ENCODE data around the gene ARL2.

Gene ARL2

DNA sequence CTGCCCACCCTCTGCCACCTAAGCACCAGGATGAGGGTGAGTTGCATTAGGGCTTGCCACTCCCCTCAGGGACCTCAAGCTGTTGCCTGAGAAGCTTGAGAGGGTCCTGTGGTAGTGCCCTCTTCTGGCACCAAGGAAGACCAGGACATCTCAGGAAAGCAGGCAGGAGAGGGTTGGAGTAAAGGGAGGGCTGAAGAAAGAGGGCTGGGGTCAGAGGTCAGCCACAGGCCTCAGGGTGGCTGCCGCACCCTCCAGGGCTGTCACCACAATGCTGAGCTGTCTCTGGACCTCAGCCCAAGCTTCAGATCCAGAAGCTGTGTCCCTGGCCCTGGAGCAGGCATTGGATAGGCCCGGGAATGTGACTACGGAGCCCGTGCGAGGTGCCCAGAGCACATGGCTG lies 31.1 kb downstream of the ARL2 start:
- in situ Hi-C loops (cut with MboI; ENCODE audit: low sequenced_read_pairs): no loop called here

DNA sequence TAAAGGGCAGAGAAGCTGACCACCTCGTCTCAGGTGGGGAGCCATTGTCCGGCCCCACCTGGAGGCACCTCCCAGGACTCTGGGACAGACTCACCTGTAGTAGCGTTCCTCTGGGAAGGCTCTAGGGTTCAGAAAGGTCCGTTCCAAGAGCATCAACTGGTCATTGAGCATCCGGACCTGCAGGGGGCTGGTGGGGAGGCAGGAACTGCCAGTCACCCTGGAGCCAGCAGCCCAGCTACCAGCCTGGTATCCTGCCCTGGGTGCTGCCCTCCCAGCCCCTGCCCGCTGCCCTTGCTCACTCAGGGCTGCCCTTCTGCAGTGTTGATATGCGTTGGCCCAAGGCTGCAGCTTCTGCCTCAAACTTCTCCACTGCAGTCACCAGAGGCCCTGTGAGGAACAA lies 31.8 kb downstream of the ARL2 start:
- in situ Hi-C loops (cut with MboI; ENCODE audit: low sequenced_read_pairs): no loop called here

DNA sequence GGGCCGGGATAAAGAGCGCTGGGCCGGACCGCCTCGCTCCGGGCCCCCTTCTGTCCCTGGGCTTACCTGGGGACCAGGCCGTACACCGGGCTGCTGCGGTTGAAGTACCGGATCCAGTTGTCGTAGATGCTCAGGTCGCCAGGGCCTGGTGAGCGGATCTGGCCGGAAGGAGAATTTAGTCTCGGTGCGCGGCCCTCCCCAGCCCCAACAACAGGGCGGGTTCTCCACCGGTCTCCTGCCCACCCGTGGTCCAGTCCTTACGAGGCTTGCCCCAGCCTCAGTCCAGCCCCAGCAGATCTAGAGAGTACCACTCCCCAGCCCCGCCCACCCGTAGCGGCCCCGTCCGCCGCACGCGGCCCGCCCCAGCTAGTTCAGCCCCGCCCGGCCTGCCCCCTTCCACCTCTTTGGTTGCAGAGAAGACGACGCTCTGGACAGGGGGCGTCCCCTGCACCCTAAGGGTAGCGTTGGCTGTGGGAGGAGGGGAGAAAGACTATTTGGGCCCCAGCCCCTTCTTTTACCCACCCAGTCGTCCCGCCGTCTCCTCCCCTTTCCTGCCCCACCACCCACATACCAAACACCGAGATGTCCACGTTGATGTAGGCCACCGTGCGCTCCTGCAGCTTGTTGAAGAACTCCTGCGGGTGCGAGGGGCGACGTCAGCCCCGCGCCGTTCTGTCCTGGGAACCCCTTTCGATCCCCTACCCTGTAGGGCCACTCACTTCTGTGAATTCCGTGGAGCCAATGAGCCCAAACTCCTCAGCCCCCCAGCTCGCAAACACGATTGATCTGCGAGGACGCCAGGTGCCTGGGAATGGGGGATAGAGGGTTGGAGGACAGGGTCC lies 33.8 kb downstream of the ARL2 start:
- in situ Hi-C loops (cut with MboI; ENCODE audit: low sequenced_read_pairs): no loop called here

DNA sequence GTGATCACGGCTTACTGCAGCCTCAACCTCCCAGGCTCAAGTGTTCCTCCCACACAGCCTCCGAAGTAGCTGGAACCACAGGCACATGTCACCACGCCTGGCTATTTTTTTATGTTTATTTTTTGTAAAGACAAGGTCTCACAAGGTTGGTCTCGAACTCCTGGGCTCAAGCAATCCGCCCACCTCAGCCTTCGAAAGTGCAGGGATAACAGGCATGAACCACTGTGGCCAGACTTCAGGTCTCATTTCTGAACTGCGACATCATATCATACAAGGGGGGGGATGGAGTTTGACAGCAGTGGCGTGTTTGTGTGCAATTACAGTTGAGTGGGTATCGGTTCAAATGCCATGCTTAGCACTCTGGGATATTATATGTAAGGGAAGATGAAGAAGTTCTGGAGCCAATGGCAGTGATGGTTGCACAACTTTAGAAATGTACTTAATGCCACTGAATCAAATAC lies 37.5 kb downstream of the ARL2 start:
- in situ Hi-C loops (cut with MboI; ENCODE audit: low sequenced_read_pairs): no loop called here

DNA sequence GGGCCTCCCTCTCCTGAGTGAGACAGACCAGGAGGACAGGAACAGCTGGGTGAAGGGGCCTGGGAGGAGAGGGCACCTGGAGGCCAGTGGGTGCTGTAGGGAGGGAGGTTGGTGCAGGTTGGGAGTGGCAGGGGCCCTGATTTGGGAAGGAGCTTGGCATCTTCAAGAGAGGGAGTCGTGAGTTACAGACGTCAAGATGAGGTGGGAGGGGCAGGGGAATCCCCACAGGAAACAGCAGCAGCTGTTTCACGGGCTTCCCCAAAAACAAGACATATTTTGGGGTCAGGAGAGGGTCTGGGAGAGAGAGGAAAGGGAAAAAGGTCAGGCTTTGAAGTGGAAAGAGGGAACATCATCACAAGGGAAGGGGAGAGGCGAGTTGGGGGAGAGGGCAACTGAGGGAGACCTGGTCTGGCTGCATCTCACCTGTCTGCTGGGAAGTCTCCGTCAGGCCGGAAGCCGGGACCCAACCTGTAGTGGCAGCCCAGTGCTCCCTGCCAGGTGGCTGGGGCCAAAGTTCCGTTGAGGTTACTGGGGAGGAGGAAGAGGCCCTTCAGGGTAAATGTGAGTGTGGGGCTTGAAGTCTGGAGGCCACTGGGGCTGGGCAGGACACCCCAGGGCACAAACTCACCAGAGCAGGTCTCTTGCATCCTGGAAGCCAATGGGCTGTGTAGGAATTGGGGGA lies 40.0 kb downstream of the ARL2 start:
- in situ Hi-C loops (cut with MboI; ENCODE audit: low sequenced_read_pairs): no loop called here

DNA sequence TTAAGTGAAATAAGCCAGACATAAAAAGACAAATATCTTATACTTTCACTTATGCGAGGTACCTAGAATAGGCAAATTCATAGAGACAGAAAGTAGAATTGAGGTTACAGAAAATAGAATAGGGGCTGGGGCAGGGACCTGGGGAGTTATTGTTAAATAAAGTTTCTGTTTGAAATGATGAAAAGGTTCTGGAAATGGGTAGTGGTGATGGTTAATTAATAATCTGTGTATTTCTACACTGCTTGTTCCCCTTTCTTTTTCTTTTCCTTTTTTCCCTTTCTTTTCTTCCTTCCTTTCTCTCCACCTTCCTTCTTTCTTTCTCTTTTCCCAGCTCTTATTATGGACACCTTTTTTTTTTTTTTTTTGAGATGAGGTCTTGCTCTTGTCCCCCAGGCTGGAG lies 41.6 kb downstream of the ARL2 start:
- in situ Hi-C loops (cut with MboI; ENCODE audit: low sequenced_read_pairs): no loop called here

DNA sequence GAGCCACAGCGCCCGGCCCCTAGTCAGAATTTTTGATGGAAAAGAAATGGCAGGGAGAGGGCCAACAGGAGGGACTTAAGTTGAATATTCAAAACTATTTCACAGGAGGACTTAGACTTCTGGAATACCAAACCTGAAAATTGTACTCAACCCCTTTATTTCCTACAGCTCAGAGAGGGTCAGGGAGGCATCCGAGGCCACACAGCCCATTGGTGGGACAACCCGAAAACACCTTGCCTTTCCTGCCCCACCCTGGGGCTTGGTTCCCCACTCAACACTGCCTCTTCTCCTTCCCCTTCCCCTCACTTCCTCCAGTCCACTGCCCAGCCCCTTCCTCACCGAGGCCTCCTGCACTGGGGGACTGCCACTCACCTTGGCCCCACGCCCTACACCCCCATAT lies 43.0 kb downstream of the ARL2 start:
- in situ Hi-C loops (cut with MboI; ENCODE audit: low sequenced_read_pairs): no loop called here

DNA sequence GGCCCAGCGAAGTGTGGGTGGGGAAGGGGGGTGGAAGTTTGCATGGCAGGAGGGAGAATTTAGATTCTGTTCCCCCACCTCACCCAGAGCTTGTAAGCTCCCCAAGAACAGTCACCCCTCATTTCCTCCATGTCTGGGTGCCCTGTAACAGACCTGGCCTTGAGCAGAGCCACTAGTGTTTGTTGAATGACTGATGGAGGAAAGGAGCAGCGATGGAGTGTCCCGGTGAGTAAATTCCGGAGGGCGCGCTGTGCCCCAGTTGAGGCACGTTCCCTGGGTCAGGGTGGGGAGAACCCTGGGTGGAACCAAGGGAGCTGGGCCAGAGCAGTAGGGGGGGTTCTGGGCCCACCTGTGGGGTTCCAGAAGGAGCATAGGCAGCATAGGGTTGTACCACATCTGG lies 43.6 kb downstream of the ARL2 start:
- in situ Hi-C loops (cut with MboI; ENCODE audit: low sequenced_read_pairs): no loop called here

DNA sequence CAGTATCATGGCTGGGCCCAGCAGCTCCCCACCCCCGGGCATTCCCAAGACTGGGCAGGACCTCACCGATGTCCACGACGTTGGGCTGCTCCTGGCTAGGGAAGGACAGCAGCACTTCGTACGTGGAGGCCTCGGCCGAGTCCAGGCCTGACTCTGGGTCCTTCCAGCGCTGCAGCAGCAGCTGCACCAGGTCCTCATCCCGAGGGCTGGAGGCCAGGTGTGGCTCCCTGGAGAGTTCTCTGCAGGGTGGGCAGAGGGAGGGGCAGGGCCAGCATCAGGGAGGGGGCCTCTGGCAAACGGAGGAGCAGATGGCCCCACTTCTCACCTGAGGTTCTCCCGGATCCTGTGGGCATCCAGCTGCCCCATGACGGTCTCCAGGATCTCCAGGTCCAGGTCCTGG lies 44.1 kb downstream of the ARL2 start:
- in situ Hi-C loops (cut with MboI; ENCODE audit: low sequenced_read_pairs): no loop called here

DNA sequence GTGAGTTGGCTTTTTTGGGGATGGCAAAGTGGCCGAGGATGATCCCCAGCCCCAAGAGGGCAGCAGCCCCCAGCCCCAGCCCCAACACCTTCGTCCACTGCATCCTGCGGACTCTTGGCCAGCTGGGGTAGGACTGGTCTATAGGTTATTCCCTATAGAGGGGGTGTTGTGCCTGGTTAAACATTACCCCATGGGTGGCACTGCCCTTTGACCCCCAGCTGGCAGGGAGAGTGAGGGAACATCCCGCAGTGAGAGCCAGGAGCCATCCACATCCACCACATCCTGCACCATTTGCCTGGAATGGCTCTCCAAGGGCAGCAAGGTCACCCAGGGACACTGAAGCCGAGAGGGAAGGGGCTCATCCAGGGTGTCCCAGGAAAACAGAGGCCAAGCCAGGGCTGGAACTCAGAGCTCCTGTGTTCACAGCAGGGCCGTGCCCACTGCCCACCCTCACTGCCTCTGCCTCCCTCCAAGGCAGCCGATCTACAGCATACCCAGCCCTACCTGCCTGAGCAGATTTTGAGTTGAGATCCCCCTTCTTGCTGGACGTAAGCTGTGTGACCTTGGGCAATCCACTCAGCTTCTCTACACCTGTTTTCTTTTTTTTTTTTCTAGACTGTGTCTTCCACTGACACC lies 44.6 kb downstream of the ARL2 start, which contains the start of gene NAALADL1:
Gene NAALADL1, minus strand, starts transcription at position 135 of the 636 bp plus-strand sequence. Its CDS starts 32 bp downstream, at position 103.
- in situ Hi-C loops (cut with MboI; ENCODE audit: low sequenced_read_pairs): no loop called here

DNA sequence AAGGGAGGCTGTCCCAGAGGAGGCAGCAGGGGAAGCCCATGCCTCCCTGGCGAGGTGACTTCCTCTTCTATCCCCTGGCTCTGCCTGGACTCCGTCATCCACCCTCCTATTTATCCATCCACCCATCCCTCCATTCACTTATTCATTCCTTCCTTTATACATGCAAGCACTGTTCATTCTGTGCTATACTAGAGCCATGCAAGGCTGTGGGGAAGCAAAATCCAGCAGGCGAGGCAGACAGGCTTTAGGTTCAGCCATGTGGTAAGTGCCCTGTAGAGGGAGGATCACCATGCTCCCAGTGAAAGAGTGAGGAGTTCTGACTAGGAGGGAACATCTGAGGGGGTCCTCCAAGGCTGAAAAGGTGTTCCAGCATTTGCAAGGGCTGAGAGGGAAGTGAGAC lies 45.6 kb downstream of the ARL2 start:
- in situ Hi-C loops (cut with MboI; ENCODE audit: low sequenced_read_pairs): no loop called here

DNA sequence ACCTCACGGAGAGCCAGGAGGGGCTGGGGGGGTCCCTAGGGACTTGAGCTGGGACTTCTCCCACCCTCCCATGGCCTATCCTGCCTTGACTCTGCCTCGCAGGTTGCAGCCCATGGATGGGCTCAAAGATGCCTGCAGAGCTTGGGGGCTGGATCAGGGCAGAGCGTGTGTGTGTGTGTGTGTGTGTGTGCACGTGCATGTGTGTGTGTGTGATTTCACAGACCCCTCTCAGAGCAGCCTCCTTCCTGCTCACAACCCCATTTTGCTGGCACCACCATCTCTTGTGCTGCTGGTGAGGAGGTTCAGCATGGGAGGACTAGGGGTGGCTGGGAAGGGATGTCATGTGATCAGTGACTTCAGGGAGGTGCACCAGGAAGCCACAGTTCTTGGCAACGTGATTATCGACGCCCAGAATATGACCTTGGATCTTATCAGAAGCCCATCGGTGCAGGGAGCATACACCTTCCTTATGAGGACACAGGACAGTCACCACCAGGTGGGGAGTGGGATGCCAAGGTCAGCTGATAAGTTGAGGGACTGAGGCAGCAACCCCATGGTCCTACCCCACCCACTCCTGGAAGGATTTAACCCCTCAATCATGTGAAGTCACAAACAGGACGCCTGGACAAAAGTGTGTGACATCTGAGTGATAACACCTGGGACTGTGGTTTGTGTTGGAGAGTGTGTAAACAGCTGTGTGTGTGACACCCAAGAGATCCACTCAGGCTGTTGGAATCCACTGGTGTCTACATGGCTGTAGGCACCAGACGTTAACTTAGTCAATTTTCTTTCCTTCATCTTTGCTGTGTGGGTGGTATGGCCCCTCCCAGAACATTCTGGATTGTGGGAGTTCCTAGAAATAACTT lies 46.2 kb downstream of the ARL2 start:
- in situ Hi-C loops (cut with MboI; ENCODE audit: low sequenced_read_pairs): no loop called here

DNA sequence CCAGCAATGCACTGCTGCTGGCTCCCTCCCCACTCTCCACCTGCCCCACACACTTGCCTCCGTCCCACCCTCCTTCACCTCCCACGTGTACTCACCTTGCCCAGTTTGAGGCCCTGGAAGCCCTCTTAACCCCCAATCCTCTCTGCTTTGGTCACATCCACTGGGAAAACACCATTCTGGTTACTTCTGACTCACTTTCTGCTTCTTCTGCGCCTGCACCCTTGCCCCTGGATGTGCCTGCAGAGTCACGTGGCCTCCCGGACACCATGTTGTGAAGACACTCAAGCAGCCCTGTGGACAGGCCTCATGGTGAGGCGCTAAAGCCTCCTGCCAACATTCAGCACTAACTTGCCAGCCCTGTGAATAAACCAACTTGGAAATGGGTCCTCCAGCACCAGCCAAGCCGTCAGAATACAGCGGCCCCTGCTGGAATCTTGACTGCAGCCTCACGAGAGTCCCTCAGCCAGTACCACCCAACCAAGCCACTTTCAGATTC lies 47.0 kb downstream of the ARL2 start:
- in situ Hi-C loops (cut with MboI; ENCODE audit: low sequenced_read_pairs): no loop called here

DNA sequence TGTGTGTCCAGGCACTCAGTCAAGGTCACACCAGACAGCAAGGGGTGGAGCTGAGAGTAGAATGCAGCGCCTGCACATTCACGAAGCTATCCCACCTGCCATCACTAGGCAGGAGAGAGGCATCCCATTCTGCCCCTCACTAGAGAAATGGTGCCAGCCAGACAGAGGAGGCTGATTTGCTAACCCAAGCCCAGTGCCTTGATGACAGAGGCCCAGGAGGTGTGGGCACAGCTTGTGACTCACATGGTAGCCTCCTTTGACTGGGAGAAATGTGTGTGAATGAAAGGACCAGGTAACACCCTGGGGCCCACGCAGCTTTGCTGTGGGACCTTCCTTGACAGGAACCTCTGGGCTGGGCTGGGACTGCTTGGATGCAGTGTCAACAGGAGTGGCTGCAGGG lies 49.6 kb downstream of the ARL2 start:
- in situ Hi-C loops (cut with MboI; ENCODE audit: low sequenced_read_pairs): no loop called here

DNA sequence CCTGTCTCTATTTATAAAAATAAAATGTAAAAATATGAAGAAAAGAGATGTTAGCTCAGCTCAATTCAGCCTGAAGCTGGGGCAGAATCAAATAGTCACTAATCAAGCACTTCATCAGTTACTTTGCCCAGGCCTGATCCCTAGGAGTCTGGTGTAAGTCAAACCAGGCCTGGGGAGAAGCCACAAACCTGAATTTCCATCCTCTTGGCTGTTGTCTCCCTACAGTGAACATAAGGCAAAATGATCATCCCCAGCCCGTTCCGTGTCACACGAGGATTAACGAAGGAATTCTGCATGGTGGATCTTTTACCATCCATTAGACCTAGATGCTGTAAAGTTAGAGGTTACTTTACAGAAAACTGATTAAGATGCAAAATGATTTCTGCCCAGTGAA lies 50.9 kb downstream of the ARL2 start:
- in situ Hi-C loops (cut with MboI; ENCODE audit: low sequenced_read_pairs): no loop called here

DNA sequence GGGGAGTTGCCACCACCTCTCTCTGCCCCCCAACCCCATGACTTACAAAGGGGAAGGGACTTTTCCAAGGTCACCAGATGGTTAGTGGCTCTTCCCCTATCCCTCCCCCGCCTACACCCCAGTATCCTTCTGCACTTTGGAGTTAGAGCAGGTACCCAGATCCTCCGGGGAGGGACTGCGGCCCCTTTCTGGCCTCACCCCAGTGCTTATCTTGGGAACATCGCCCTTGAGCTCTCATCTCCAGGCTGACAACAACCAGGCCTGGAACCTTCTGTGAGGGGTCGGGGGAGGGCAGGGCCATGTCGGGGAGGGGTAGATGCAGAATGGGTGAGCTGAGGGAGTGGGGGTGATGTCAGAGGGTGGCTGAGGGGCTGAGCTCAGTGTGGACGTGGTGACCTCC lies 51.9 kb downstream of the ARL2 start:
- in situ Hi-C loops (cut with MboI; ENCODE audit: low sequenced_read_pairs): no loop called here

DNA sequence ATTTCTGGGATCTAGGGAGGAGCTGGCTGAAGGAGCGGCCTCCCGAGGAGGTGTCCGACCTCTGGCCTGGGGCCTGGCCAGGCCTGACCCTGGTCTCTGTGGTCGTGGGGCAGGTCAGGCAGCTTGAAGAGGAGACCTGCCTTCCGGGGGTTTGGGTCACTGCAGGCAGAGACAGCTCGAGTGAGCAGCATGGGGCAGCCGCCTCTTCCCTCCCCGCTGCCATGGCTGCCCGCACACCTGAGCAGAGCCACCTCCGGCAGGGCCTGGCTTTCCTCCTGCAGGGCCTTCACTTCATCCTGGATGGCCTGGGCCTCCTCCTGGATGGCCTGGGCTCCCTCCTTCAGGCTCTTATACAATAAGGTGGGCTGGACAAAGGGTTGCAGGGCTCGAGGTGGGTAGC lies 52.4 kb downstream of the ARL2 start:
- in situ Hi-C loops (cut with MboI; ENCODE audit: low sequenced_read_pairs): no loop called here

DNA sequence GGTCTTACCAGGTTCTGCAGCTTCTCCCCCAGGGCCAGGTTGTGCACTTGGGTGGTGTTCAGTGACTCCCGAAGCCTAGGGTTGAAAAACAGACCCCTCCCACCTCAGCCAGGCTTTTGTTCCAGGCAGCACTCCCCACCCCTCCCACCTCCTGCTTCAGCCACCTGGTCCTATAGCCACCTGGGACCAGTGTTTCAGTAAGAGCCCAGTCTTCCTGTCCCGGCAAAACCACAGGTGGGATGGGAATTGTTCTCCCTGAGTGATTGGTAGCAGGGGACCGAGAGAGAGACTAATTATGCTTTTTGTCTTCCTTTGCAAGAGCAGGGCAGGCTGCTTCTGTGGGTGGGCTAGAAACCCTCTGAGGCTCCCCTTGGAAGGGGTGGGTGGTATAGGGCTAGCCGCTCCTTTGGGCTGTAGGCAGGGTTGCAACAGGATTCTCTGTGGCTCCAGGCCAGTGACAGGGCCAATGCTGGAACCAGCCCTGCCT lies 52.9 kb downstream of the ARL2 start:
- in situ Hi-C loops (cut with MboI; ENCODE audit: low sequenced_read_pairs): no loop called here

DNA sequence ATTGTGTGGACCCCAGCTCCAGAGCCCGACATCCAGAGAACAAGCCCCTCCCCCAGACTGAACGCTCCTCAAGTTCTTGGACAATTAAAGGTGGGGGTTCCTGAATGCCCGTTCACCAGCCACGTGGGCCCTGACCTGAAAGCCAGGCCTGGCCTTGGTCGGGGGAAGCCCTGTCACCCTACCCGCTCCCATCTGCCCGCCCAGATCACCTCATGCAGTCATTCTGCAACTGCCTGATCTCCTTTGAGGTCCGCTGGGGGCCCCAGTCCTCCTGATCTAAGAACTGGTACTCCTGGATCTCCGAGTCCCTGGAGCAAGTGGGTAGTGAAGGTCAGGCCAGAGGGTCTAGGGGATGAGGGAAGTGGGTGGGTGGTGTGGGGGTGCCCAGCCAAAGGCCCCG lies 53.5 kb downstream of the ARL2 start:
- in situ Hi-C loops (cut with MboI; ENCODE audit: low sequenced_read_pairs): no loop called here

DNA sequence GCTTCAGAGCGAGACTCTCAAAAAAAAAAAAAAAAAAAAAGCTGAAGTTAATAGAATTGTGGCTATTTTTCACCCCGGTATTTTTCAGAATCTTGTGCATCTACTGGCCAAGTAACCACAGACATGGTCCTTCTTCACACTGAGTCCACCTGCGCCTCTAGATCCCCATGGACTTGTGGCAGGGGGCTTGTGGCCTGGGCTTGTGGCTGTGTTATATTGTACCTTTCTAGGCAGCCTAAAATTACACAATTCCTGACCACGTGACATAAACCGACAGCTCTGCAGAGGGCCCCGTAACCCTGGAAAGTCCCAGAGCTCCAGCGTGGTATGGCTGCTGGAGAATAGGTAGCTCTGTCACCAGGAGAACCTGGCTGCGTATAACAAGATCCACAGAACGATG lies 55.3 kb downstream of the ARL2 start:
- in situ Hi-C loops (cut with MboI; ENCODE audit: low sequenced_read_pairs): no loop called here

Data from hTERT RPE-1 (cell line).